ENCODE measurements around the gene ZFAND2A. TPM values are rescaled to one million over a fixed set of nuclear protein-coding genes. Genes with fewer than 3 reads are reported as not detected.
A peak's percentile ranks its signal among the peaks of the same experiment; 100 is the strongest.
"Not testable (repeated sequence)": the region's sequence is repeated elsewhere in the genome, so short reads cannot be mapped to it uniquely, and the experiment has no call there.

Gene ZFAND2A
- total and polyA plus RNA-seq, 3 experiments from 2014 or later: 27.8 to 45.6 (median 28.5) TPM

GRCh38 chr7:1160670-1161021, 650 bp upstream of the ZFAND2A start:
- H3K9me3 ChIP-seq (ENCODE audit: low read length): no peaks in the 10 kb centered on the region
- no peaks in the 10 kb centered on the region for H3K27me3 ChIP-seq (ENCODE audit: insufficient read depth, low read length, poor library complexity, severe bottlenecking)
- Mint-ChIP-seq H3K36me3 (peaks cover 0 to 39% (median 4%) of the 10 kb centered on the region in 3 donors), H3K4me1 (peaks cover 22 to 34% (median 30%) of the 10 kb centered on the region in 3 donors), H3K4me3 (peak overlapping the region; percentile 68 to 96 (median 88)), H3K9me3 (no peaks in the 10 kb centered on the region), H3K27me3 (no peaks in the 10 kb centered on the region), H3K27ac (peak overlapping the region; percentile 77 to 97 (median 93))
- POLR2A ChIA-PET: interaction anchor here (1.0 to 1.6 kb wide), 4 partner anchors 8 to 284 kb away, joined by 3 to 8 read pairs (median 4); partner anchors contain the start of gene GET4
- peak overlapping the region; percentile 90 for H3K27ac ChIP-seq (ENCODE audit: low read depth, low read length)
- peak overlapping the region; percentile 56 for H3K4me3 ChIP-seq (ENCODE audit: low read length)
- H3K36me3 ChIP-seq (ENCODE audit: insufficient read depth, low read length): peaks cover 16% of the 10 kb centered on the region
- DNase-seq: peak in 2 of 5 donors; percentile 19 to 48
- peaks cover 17% of the 10 kb centered on the region for H3K4me1 ChIP-seq (ENCODE audit: insufficient read depth, low read length)
- CTCF ChIA-PET: interaction anchor here (1.3 kb wide), 1 partner anchor 22 kb away, joined by 5 read pairs; a partner anchor contains a TSS

- H3K4me1 Mint-ChIP-seq: peaks cover 22 to 37% (median 30%) of the 10 kb centered on the region in 3 donors
- not testable (repeated sequence) for H3K27me3 ChIP-seq (ENCODE audit: insufficient read depth, low read length, poor library complexity, severe bottlenecking); H3K27me3 Mint-ChIP-seq; H3K9me3 ChIP-seq (ENCODE audit: low read length); H3K9me3 Mint-ChIP-seq
- DNase-seq: peak in 1 of 5 donors; percentile 39
- POLR2A ChIA-PET: interaction anchor here (0.9 to 1.6 kb wide), 3 partner anchors 11 to 21 kb away, joined by 4 to 8 read pairs (median 4); a partner anchor contains a TSS
- peaks cover 0 to 50% (median 14%) of the 10 kb centered on the region in 3 donors for H3K36me3 Mint-ChIP-seq
- Histone ChIP-seq H3K4me3 (ENCODE audit: low read length) (peak overlapping the region; percentile 62), H3K27ac (ENCODE audit: low read depth, low read length) (peak overlapping the region; percentile 90), H3K36me3 (ENCODE audit: insufficient read depth, low read length) (peaks cover 30% of the 10 kb centered on the region), H3K4me1 (ENCODE audit: insufficient read depth, low read length) (peaks cover 17% of the 10 kb centered on the region)
- peak overlapping the region; percentile 82 to 91 (median 88) for H3K4me3 Mint-ChIP-seq
- H3K27ac Mint-ChIP-seq: peak overlapping the region; percentile 71 to 95 (median 92)
- CTCF ChIA-PET: interaction anchor here (1.3 to 1.9 kb wide), 3 partner anchors 17 to 73 kb away, joined by 3 to 9 read pairs (median 5); a partner anchor contains a TSS
Measured at GRCh38 chr7:1159231-1159630, 765 bp downstream of the ZFAND2A start.

- CTCF ChIA-PET: interaction anchor here (1.1 to 1.9 kb wide), 3 partner anchors 15 to 72 kb away, joined by 3 to 9 read pairs (median 4); no protein-coding TSS in a partner anchor
- Mint-ChIP-seq H3K27ac (peak overlapping the region; percentile 71 to 95 (median 92)), H3K4me1 (peaks cover 22 to 37% (median 30%) of the 10 kb centered on the region in 3 donors), H3K36me3 (peaks cover 0 to 53% (median 15%) of the 10 kb centered on the region in 3 donors), H3K9me3 (no peaks in the 10 kb centered on the region), H3K4me3 (peak overlapping the region; percentile 82 to 91 (median 88)), H3K27me3 (no peaks in the 10 kb centered on the region)
- POLR2A ChIA-PET: interaction anchor here (0.9 kb wide), 1 partner anchor 18 kb away, joined by 4 read pairs; no protein-coding TSS in a partner anchor
- Histone ChIP-seq H3K4me1 (ENCODE audit: insufficient read depth, low read length) (peaks cover 17% of the 10 kb centered on the region), H3K9me3 (ENCODE audit: low read length) (no peaks in the 10 kb centered on the region), H3K36me3 (ENCODE audit: insufficient read depth, low read length) (peaks cover 30% of the 10 kb centered on the region), H3K27ac (ENCODE audit: low read depth, low read length) (peak overlapping the region; percentile 90), H3K4me3 (ENCODE audit: low read length) (peak overlapping the region; percentile 62), H3K27me3 (ENCODE audit: insufficient read depth, low read length, poor library complexity, severe bottlenecking) (no peaks in the 10 kb centered on the region)
- DNase-seq: no peak
Measured at GRCh38 chr7:1158203-1159126, 1.5 kb downstream of the ZFAND2A start.

- Mint-ChIP-seq H3K36me3 (peaks cover 0 to 63% (median 21%) of the 10 kb centered on the region in 3 donors), H3K4me1 (peaks cover 22 to 37% (median 30%) of the 10 kb centered on the region in 3 donors), H3K27me3 (no peaks in the 10 kb centered on the region), H3K4me3 (peak overlapping the region in 6 of 7 donors; percentile 5 to 87 (median 30)), H3K27ac (peak overlapping the region in 2 of 8 donors; percentile 4 to 84), H3K9me3 (no peaks in the 10 kb centered on the region)
- Histone ChIP-seq H3K27me3 (ENCODE audit: insufficient read depth, low read length, poor library complexity, severe bottlenecking) (no peaks in the 10 kb centered on the region), H3K9me3 (ENCODE audit: low read length) (no peaks in the 10 kb centered on the region), H3K4me3 (ENCODE audit: low read length) (no peak overlapping the region), H3K4me1 (ENCODE audit: insufficient read depth, low read length) (peaks cover 17% of the 10 kb centered on the region), H3K36me3 (ENCODE audit: insufficient read depth, low read length) (peaks cover 36% of the 10 kb centered on the region), H3K27ac (ENCODE audit: low read depth, low read length) (no peak overlapping the region)
- CTCF ChIA-PET: interaction anchor here (1.0 to 1.2 kb wide), 2 partner anchors 24 to 164 kb away, joined by 3 to 4 read pairs; no protein-coding TSS in a partner anchor
- peak in 1 of 5 donors; percentile 33 for DNase-seq
- POLR2A ChIA-PET: interaction anchor here (0.7 to 1.2 kb wide), 2 partner anchors 11 to 13 kb away, joined by 3 read pairs; no protein-coding TSS in a partner anchor
Measured at GRCh38 chr7:1156782-1157535, 3.0 kb downstream of the ZFAND2A start.

- H3K9me3 ChIP-seq (ENCODE audit: low read length); H3K4me3 ChIP-seq (ENCODE audit: low read length); H3K27me3 ChIP-seq (ENCODE audit: insufficient read depth, low read length, poor library complexity, severe bottlenecking); H3K27me3 Mint-ChIP-seq; H3K9me3 Mint-ChIP-seq; H3K27ac Mint-ChIP-seq; H3K27ac ChIP-seq (ENCODE audit: low read depth, low read length): not testable (repeated sequence)
- POLR2A ChIA-PET: interaction anchor here (1.2 kb wide), 1 partner anchor 12 kb away, joined by 3 read pairs; no protein-coding TSS in a partner anchor
- H3K36me3 ChIP-seq (ENCODE audit: insufficient read depth, low read length): peaks cover 36% of the 10 kb centered on the region
- H3K4me1 ChIP-seq (ENCODE audit: insufficient read depth, low read length): peaks cover 17% of the 10 kb centered on the region
- CTCF ChIA-PET: interaction anchor here (1.0 kb wide), 1 partner anchor 163 kb away, joined by 4 read pairs; no protein-coding TSS in a partner anchor
- H3K4me3 Mint-ChIP-seq: peak overlapping the region in 2 of 7 donors; percentile 11 to 23
- DNase-seq: peak in 1 of 5 donors; percentile 44
- H3K36me3 Mint-ChIP-seq: peaks cover 0 to 72% (median 24%) of the 10 kb centered on the region in 3 donors
- H3K4me1 Mint-ChIP-seq: peaks cover 20 to 33% (median 28%) of the 10 kb centered on the region in 3 donors
Measured at GRCh38 chr7:1155818-1156781, 3.9 kb downstream of the ZFAND2A start.

GRCh38 chr7:1154172-1154739, 5.7 kb downstream of the ZFAND2A start:
- Mint-ChIP-seq H3K9me3 (no peaks in the 10 kb centered on the region), H3K4me1 (peaks cover 16 to 25% (median 21%) of the 10 kb centered on the region in 3 donors), H3K4me3 (peak overlapping the region in 1 of 7 donors; percentile 74), H3K27me3 (no peaks in the 10 kb centered on the region), H3K27ac (peak overlapping the region in 3 of 8 donors; percentile 9 to 91 (median 63)), H3K36me3 (peaks cover 0 to 82% (median 24%) of the 10 kb centered on the region in 3 donors)
- Histone ChIP-seq H3K27ac (ENCODE audit: low read depth, low read length) (no peak overlapping the region), H3K36me3 (ENCODE audit: insufficient read depth, low read length) (peaks cover 36% of the 10 kb centered on the region), H3K4me1 (ENCODE audit: insufficient read depth, low read length) (peaks cover 12% of the 10 kb centered on the region), H3K4me3 (ENCODE audit: low read length) (no peak overlapping the region), H3K9me3 (ENCODE audit: low read length) (no peaks in the 10 kb centered on the region), H3K27me3 (ENCODE audit: insufficient read depth, low read length, poor library complexity, severe bottlenecking) (no peaks in the 10 kb centered on the region)
- CTCF ChIA-PET: interaction anchor here (1.2 kb wide), 1 partner anchor 16 kb away, joined by 3 read pairs; no protein-coding TSS in a partner anchor
- POLR2A ChIA-PET: no interaction called here
- peak in 1 of 5 donors; percentile 33 for DNase-seq

Measured in CD8-positive, alpha-beta memory T cell (primary cell).